Stomach (tissue), 4 donors: ENCODE data around the gene DENND1C.

Experiments
- CTCF ChIP-seq, 7 experiments: fragments of 450-650 bp in 4 of 7; fragments of 200-600 bp in 3 of 7; sonication (generic) in 3 of 7; IDR thresholded peaks; one replicate each; pipeline ENCODE4 v1.5.1; 2016 to 2019; ENCODE audit warnings: antibody characterized with exemption in 7 of 7, control low read depth in 2 of 7, mild to moderate bottlenecking in 1 of 7
- POLR2A ChIP-seq, 4 donors: fragments of 450-650 bp; IDR thresholded peaks; one replicate each; pipeline ENCODE4 v1.6.1; 2016; ENCODE audit warnings: antibody characterized with exemption in 4 of 4, control low read depth in 2 of 4, mild to moderate bottlenecking in 1 of 4, moderate library complexity in 1 of 4

- TF ChIP-seq CTCF (IDR thresholded peaks at IDR 0.05) (no peak), POLR2A (IDR thresholded peaks at IDR 0.05) (no peak)
Observed at GRCh38 chr19:6480848-6481415, 655 bp downstream of the DENND1C start.
